ENCODE measurements around the gene CCDC188.

CCDC188 gene

GRCh38 chr22:20116376-20116950, 34.4 kb downstream of the CCDC188 start:
- no peak for DNase-seq

GRCh38 chr22:20115691-20116375, 35.0 kb downstream of the CCDC188 start, which contains the start of gene RANBP1:
Gene RANBP1 (plus strand): TSS chr22:20116104. CDS start chr22:20116185, 81 bp downstream.
- DNase-seq = no peak

- no peak for DNase-seq
These were observed 36.1 kb downstream of the CCDC188 start for GRCh38 chr22:20114506-20115475.

GRCh38 chr22:20113551-20114310, 37.1 kb downstream of the CCDC188 start:
- no peak for DNase-seq

GRCh38 chr22:20112623-20113511, 38.0 kb downstream of the CCDC188 start:
- no peak for DNase-seq

GRCh38 chr22:20111689-20112622, 38.9 kb downstream of the CCDC188 start:
- no peak for DNase-seq

GRCh38 chr22:20111045-20111688, 39.7 kb downstream of the CCDC188 start:
- peak; percentile 54 for DNase-seq

- DNase-seq = no peak
These were observed 40.4 kb downstream of the CCDC188 start for GRCh38 chr22:20110359-20110985.

GRCh38 chr22:20109411-20110358, 41.2 kb downstream of the CCDC188 start:
- no peak for DNase-seq

GRCh38 chr22:20108757-20109230, 42.1 kb downstream of the CCDC188 start:
- DNase-seq = no peak

- no peak for DNase-seq
These were observed 42.7 kb downstream of the CCDC188 start for GRCh38 chr22:20107951-20108756.

GRCh38 chr22:20107471-20107901, 43.4 kb downstream of the CCDC188 start:
- DNase-seq = no peak

- no peak for DNase-seq
These were observed 44.0 kb downstream of the CCDC188 start for GRCh38 chr22:20106849-20107237.

GRCh38 chr22:20106205-20106848, 44.5 kb downstream of the CCDC188 start:
- DNase-seq = peak; percentile 6

- no peak for DNase-seq
These were observed 45.2 kb downstream of the CCDC188 start for GRCh38 chr22:20105456-20106204.
